ENCODE results near the gene CTNNB1. TPM values are rescaled to one million over a fixed set of nuclear protein-coding genes. Genes with fewer than 3 reads are reported as not detected.

Gene CTNNB1
- total and polyA plus RNA-seq, 2 of the 13 experiments (the other 11 are each of a cell fraction or from before 2014, with no cell fraction given), result 398 to 489 TPM

- TF ChIP-seq HNF1A (IDR thresholded peaks at IDR 0.05; ENCODE audit: low read depth), result no peak
- TF ChIP-seq HNF1A (CRISPR knock-in tag; IDR thresholded peaks at IDR 0.05; ENCODE audit: borderline replicate concordance), result peak; percentile 87; the same call in 1 of the 2 replicates
- no peak for TF ChIP-seq SNAPC2 (CRISPR knock-in tag; IDR thresholded peaks at IDR 0.05)
- no peak for TF ChIP-seq NR1H2 (CRISPR knock-in tag; IDR thresholded peaks at IDR 0.05; ENCODE audit: borderline replicate concordance, low read depth)
- peak; percentile 61; the same call in 1 of the 2 replicates for TF ChIP-seq ZNF652 (CRISPR knock-in tag; IDR thresholded peaks at IDR 0.05; ENCODE audit: borderline replicate concordance, low read depth)
- peak; percentile 90; the same call in 1 of the 2 replicates for TF ChIP-seq KDM4B (CRISPR knock-in tag; IDR thresholded peaks at IDR 0.05)
- TF ChIP-seq ESRRA (CRISPR knock-in tag; IDR thresholded peaks at IDR 0.05; ENCODE audit: low read depth), result no peak
- TF ChIP-seq SPEN (CRISPR knock-in tag; IDR thresholded peaks at IDR 0.05; ENCODE audit: low read depth), result peak; percentile 71; the same call in 1 of the 2 replicates
- TF ChIP-seq PAWR (CRISPR knock-in tag; IDR thresholded peaks at IDR 0.05; ENCODE audit: borderline replicate concordance), result 0 out of 2 replicates have a peak, but pooled peaks have one; percentile 41
- TF ChIP-seq ZNF614 (CRISPR knock-in tag; IDR thresholded peaks at IDR 0.05; ENCODE audit: borderline replicate concordance), result peak; percentile 99
- TF ChIP-seq ZNF740 (CRISPR knock-in tag; IDR thresholded peaks at IDR 0.05), result no peak
- 0 out of 4 replicates have a peak, but pooled peaks of 1 of the 2 experiments have one; percentile 13 for TF ChIP-seq NR2F1 (CRISPR knock-in tag; IDR thresholded peaks at IDR 0.05)
- TF ChIP-seq STAG1 (CRISPR knock-in tag; IDR thresholded peaks at IDR 0.05), result peak; percentile 25; the same call in 1 of the 2 replicates
- TF ChIP-seq ZBTB39 (CRISPR knock-in tag; IDR thresholded peaks at IDR 0.05), result no peak
- TF ChIP-seq FOSL1 (CRISPR knock-in tag; IDR thresholded peaks at IDR 0.05; ENCODE audit: borderline replicate concordance), result peak; percentile 98
- peak; percentile 94 for TF ChIP-seq JUNB (CRISPR knock-in tag; IDR thresholded peaks at IDR 0.05; ENCODE audit: borderline replicate concordance)
- TF ChIP-seq ZNF674 (CRISPR knock-in tag; IDR thresholded peaks at IDR 0.05; ENCODE audit: low read depth), result no peak
- TF ChIP-seq ZNF451 (CRISPR knock-in tag; IDR thresholded peaks at IDR 0.05), result no peak
- no peak for TF ChIP-seq MNT (IDR thresholded peaks at IDR 0.05)
- peak; percentile 94 for TF ChIP-seq RXRB (CRISPR knock-in tag; IDR thresholded peaks at IDR 0.05; ENCODE audit: borderline replicate concordance)
These were observed 68.8 kb downstream of the CTNNB1 start (continued) for GRCh38 chr3:41267975-41268640.

All from HepG2 (cell line).